SK-N-DZ (cell line): ENCODE measurements around the gene ARAP2.
"Not testable (repeated sequence)": the region's sequence is repeated elsewhere in the genome, so short reads cannot be mapped to it uniquely, and the experiment has no call there.

Experiments used
- DNase-seq: peaks from one replicate; pipeline ENCODE4 v3.0.0-alpha.2; 2015; ENCODE audit warnings: low spot score

ARAP2 gene

GRCh38 chr4:36183665-36184393 lies 60.5 kb downstream of the ARAP2 start:
- no peak for DNase-seq

- DNase-seq: no peak
Measured at GRCh38 chr4:36183232-36183631, 61.1 kb downstream of the ARAP2 start.

GRCh38 chr4:36182315-36182714 lies 62.0 kb downstream of the ARAP2 start:
- DNase-seq: not testable (repeated sequence)

- no peak for DNase-seq
Measured at GRCh38 chr4:36180206-36180605, 64.1 kb downstream of the ARAP2 start.

- DNase-seq: no peak
Measured at GRCh38 chr4:36178484-36178883, 65.8 kb downstream of the ARAP2 start.

GRCh38 chr4:36177946-36178345 lies 66.4 kb downstream of the ARAP2 start:
- no peak for DNase-seq

GRCh38 chr4:36174570-36174969 lies 69.7 kb downstream of the ARAP2 start:
- DNase-seq: no peak

GRCh38 chr4:36173905-36174304 lies 70.4 kb downstream of the ARAP2 start:
- no peak for DNase-seq

- DNase-seq: no peak
Measured at GRCh38 chr4:36172656-36173055, 71.7 kb downstream of the ARAP2 start.

- no peak for DNase-seq
Measured at GRCh38 chr4:36168127-36168878, 76.0 kb downstream of the ARAP2 start.

- DNase-seq: no peak
Measured at GRCh38 chr4:36165631-36166005, 78.7 kb downstream of the ARAP2 start.

- no peak for DNase-seq
Measured at GRCh38 chr4:36164900-36165630, 79.2 kb downstream of the ARAP2 start.

GRCh38 chr4:36163198-36163597 lies 81.1 kb downstream of the ARAP2 start:
- no peak for DNase-seq

- DNase-seq: no peak
Measured at GRCh38 chr4:36159208-36159607, 85.1 kb downstream of the ARAP2 start.

GRCh38 chr4:36152735-36153134 lies 91.6 kb downstream of the ARAP2 start:
- no peak for DNase-seq

- DNase-seq: no peak
Measured at GRCh38 chr4:36142504-36142903, 101.8 kb downstream of the ARAP2 start.

GRCh38 chr4:36141186-36141585 lies 103.1 kb downstream of the ARAP2 start:
- no peak for DNase-seq

- no peak for DNase-seq
Measured at GRCh38 chr4:36140421-36140820, 103.9 kb downstream of the ARAP2 start.

GRCh38 chr4:36138220-36138619 lies 106.1 kb downstream of the ARAP2 start:
- DNase-seq: no peak

GRCh38 chr4:36137336-36137735 lies 107.0 kb downstream of the ARAP2 start:
- no peak for DNase-seq

- DNase-seq: no peak
Measured at GRCh38 chr4:36133658-36134057, 110.7 kb downstream of the ARAP2 start.

- no peak for DNase-seq
Measured at GRCh38 chr4:36133086-36133485, 111.2 kb downstream of the ARAP2 start.

GRCh38 chr4:36130641-36131040 lies 113.7 kb downstream of the ARAP2 start:
- DNase-seq: no peak
